Measurements from ENCODE around the gene UBC.
A peak's percentile ranks its signal among the peaks of the same experiment; 100 is the strongest.

GRCh38 chr12:124904306-124905098 lies 9.9 kb downstream of the UBC start:
- TF ChIP-seq, protein P1, sequence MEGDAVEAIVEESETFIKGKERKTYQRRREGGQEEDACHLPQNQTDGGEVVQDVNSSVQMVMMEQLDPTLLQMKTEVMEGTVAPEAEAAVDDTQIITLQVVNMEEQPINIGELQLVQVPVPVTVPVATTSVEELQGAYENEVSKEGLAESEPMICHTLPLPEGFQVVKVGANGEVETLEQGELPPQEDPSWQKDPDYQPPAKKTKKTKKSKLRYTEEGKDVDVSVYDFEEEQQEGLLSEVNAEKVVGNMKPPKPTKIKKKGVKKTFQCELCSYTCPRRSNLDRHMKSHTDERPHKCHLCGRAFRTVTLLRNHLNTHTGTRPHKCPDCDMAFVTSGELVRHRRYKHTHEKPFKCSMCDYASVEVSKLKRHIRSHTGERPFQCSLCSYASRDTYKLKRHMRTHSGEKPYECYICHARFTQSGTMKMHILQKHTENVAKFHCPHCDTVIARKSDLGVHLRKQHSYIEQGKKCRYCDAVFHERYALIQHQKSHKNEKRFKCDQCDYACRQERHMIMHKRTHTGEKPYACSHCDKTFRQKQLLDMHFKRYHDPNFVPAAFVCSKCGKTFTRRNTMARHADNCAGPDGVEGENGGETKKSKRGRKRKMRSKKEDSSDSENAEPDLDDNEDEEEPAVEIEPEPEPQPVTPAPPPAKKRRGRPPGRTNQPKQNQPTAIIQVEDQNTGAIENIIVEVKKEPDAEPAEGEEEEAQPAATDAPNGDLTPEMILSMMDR (IDR thresholded peaks at IDR 0.05; ENCODE audit: low read depth, low read length) = no peak
- peak; percentile 97 for TF ChIP-seq MYC (IDR thresholded peaks at IDR 0.05; ENCODE audit: low read depth, low read length)
